H1 (cell line): Measurements from ENCODE around the gene KLHL40. TPM values are rescaled to one million over a fixed set of nuclear protein-coding genes. Genes with fewer than 3 reads are reported as not detected.

ENCODE experiments used
- CTCF ChIA-PET: fragments of 300-600 bp; sonication (Branson Sonifier 250); formaldehyde crosslinking; loops from one replicate; lab custom pipeline; 2021; ENCODE audit not compliant: partially characterized antibody; lab: Charles Lee
- POLR2A ChIA-PET: fragments of 300-600 bp; sonication (Branson Sonifier 250); formaldehyde crosslinking; loops from one replicate; lab custom pipeline; 2021; ENCODE audit warnings: inconsistent platforms; ENCODE audit not compliant: partially characterized antibody; lab: Charles Lee
- DNase-seq, 2 experiments: peaks; one replicate each; pipeline versions ENCODE4 v3.0.0 to v3.0.0-alpha.2; 2010 to 2022; ENCODE audit warnings: low spot score in 2 of 2, low read depth in 1 of 2, mixed read lengths in 1 of 2
- FAIRE-seq: peaks from 2 replicates; lab custom pipeline; 2011; peaks lifted over from hg19 to GRCh38; lab: Jason Lieb, UNC
- H2AFZ ChIP-seq: 2 replicates; pipeline ENCODE4 v1.8.1; 2012; ENCODE audit warnings: low read length, inconsistent platforms
- H2AK5ac ChIP-seq: 2 replicates; pipeline ENCODE4 v1.6.1; 2013; ENCODE audit warnings: low read depth, low read length
- H2BK120ac ChIP-seq: replicated peaks from 2 replicates; pipeline ENCODE3; 2013; ENCODE audit warnings: low read depth, low read length, inconsistent platforms
- H2BK12ac ChIP-seq: 2 replicates; pipeline ENCODE4 v1.6.1; 2013; ENCODE audit warnings: low read depth, low read length
- H2BK15ac ChIP-seq: 2 replicates; pipeline ENCODE4 v1.6.1; 2013; ENCODE audit warnings: low read length
- H2BK20ac ChIP-seq: 2 replicates; pipeline ENCODE4 v1.6.1; 2013; ENCODE audit warnings: low read length
- H2BK5ac ChIP-seq: 2 replicates; pipeline ENCODE4 v1.6.1; 2013; ENCODE audit warnings: low read depth, low read length
- H3K14ac ChIP-seq: 2 replicates; pipeline ENCODE4 v1.6.1; 2013; ENCODE audit warnings: inconsistent platforms; ENCODE audit not compliant: insufficient read length
- H3K18ac ChIP-seq: 2 replicates; pipeline ENCODE4 v1.6.1; 2013; ENCODE audit warnings: low read length; ENCODE audit errors: extremely low read depth
- H3K23ac ChIP-seq: 2 replicates; pipeline ENCODE4 v1.6.1; 2013; ENCODE audit warnings: inconsistent platforms; ENCODE audit not compliant: insufficient read length
- H3K23me2 ChIP-seq: 2 replicates; pipeline ENCODE4 v1.6.1; 2013; ENCODE audit warnings: low read depth, low read length
- H3K27ac ChIP-seq: 2 replicates; pipeline ENCODE4 v1.6.1; 2011; ENCODE audit warnings: low read depth, low read length, inconsistent platforms
- H3K27me3 ChIP-seq, 4 experiments: replicated peaks in 1 of 4; 1 replicate in 1 of 4; 2 replicates in 3 of 4; pipeline versions ENCODE4 v1.6.1 to v1.8.1; 2011 to 2013; ENCODE audit warnings: low read length in 3 of 4, mild to moderate bottlenecking in 3 of 4, inconsistent platforms in 2 of 4, mixed read lengths in 2 of 4, moderate library complexity in 1 of 4; ENCODE audit not compliant: control insufficient read depth in 3 of 4, insufficient read depth in 3 of 4; ENCODE audit errors: extremely low read depth in 1 of 4
- H3K36me3 ChIP-seq, 4 experiments: 2 replicates each; pipeline versions ENCODE4 v1.6.1 to v1.8.1; 2011 to 2013; ENCODE audit warnings: mild to moderate bottlenecking in 4 of 4, low read length in 3 of 4, moderate library complexity in 2 of 4, control low read depth in 1 of 4, inconsistent platforms in 1 of 4; ENCODE audit not compliant: insufficient read depth in 4 of 4, control insufficient read depth in 2 of 4
- H3K4ac ChIP-seq: replicated peaks from 2 replicates; pipeline ENCODE3; 2013; ENCODE audit warnings: low read length, low read depth, mixed read lengths, inconsistent platforms; ENCODE audit not compliant: insufficient read length
- H3K4me1 ChIP-seq, 4 experiments: replicated peaks in 1 of 4; 1 replicate in 1 of 4; 2 replicates in 3 of 4; pipeline versions ENCODE4 v1.6.1 to v1.8.1; 2011 to 2013; ENCODE audit warnings: low read length in 3 of 4, inconsistent platforms in 2 of 4, mixed read lengths in 1 of 4; ENCODE audit not compliant: insufficient read depth in 4 of 4, control insufficient read depth in 3 of 4
- H3K4me2 ChIP-seq, 2 experiments: 2 replicates each; pipeline versions ENCODE4 v1.6.1 to v1.8.1; 2011 to 2013; ENCODE audit warnings: low read depth in 2 of 2, low read length in 2 of 2, control low read depth in 1 of 2, inconsistent platforms in 1 of 2, mild to moderate bottlenecking in 1 of 2; ENCODE audit not compliant: insufficient read depth in 1 of 2
- H3K4me3 ChIP-seq, 4 experiments: fragments of 200-600, 300-600 bp in 1 of 4; sonication (generic), shearing (Covaris generic), sonication (Bioruptor Twin) in 1 of 4; 2 replicates each; pipeline versions ENCODE4 v1.5.1 to v1.8.1; 2011 to 2016; ENCODE audit warnings: low read length in 4 of 4, low read depth in 3 of 4, control low read depth in 2 of 4, inconsistent platforms in 2 of 4, mild to moderate bottlenecking in 2 of 4, mixed read lengths in 1 of 4, moderate library complexity in 1 of 4; ENCODE audit not compliant: insufficient read depth in 2 of 4; ENCODE audit errors: extremely low read depth in 1 of 4
- H3K56ac ChIP-seq: replicated peaks from 2 replicates; pipeline ENCODE3; 2013; ENCODE audit warnings: low read depth, mild to moderate bottlenecking, mixed read lengths, low read length, inconsistent platforms; ENCODE audit not compliant: insufficient read length
- H3K79me1 ChIP-seq: 2 replicates; pipeline ENCODE4 v1.6.1; 2013; ENCODE audit warnings: low read depth, low read length, control low read depth
- H3K79me2 ChIP-seq, 2 experiments: 2 replicates each; pipeline versions ENCODE4 v1.6.1 to v1.8.1; 2012 to 2013; ENCODE audit warnings: low read length in 2 of 2, mild to moderate bottlenecking in 2 of 2, inconsistent platforms in 1 of 2; ENCODE audit not compliant: insufficient read depth in 2 of 2, control insufficient read depth in 1 of 2
- H3K9ac ChIP-seq, 4 experiments: replicated peaks in 1 of 4; 1 replicate in 1 of 4; 2 replicates in 3 of 4; pipeline versions ENCODE4 v1.6.1 to v1.8.1; 2011 to 2013; ENCODE audit warnings: low read depth in 3 of 4, low read length in 3 of 4, control low read depth in 2 of 4, mild to moderate bottlenecking in 2 of 4, moderate library complexity in 2 of 4, inconsistent platforms in 1 of 4; ENCODE audit errors: extremely low read depth in 1 of 4
- H3K9me3 ChIP-seq, 2 experiments: 2 replicates each; pipeline versions ENCODE4 v1.6.1 to v1.8.1; 2012 to 2013; ENCODE audit warnings: mild to moderate bottlenecking in 2 of 2, moderate library complexity in 2 of 2, control low read depth in 1 of 2, inconsistent platforms in 1 of 2, low read depth in 1 of 2, low read length in 1 of 2, mixed read lengths in 1 of 2; ENCODE audit not compliant: insufficient read depth in 2 of 2
- H4K20me1 ChIP-seq, 2 experiments: replicated peaks in 1 of 2; 2 replicates each; pipeline versions ENCODE3 to v1.8.1; 2011 to 2013; ENCODE audit warnings: inconsistent platforms in 2 of 2, low read length in 2 of 2, mild to moderate bottlenecking in 1 of 2; ENCODE audit not compliant: insufficient read depth in 2 of 2, control insufficient read depth in 1 of 2
- H4K5ac ChIP-seq: 2 replicates; pipeline ENCODE4 v1.6.1; 2013; ENCODE audit warnings: low read length, low read depth, mixed read lengths, inconsistent platforms; ENCODE audit not compliant: insufficient read length
- H4K8ac ChIP-seq: 2 replicates; pipeline ENCODE4 v1.8.0; 2013; ENCODE audit warnings: mild to moderate bottlenecking, moderate library complexity, low read length, inconsistent platforms; ENCODE audit not compliant: insufficient read depth; ENCODE audit errors: extremely low read depth
- H4K91ac ChIP-seq: replicated peaks from 2 replicates; pipeline ENCODE3; 2013; ENCODE audit warnings: low read length, mixed read lengths, inconsistent platforms; ENCODE audit not compliant: insufficient read length
- BRCA1 ChIP-seq: IDR thresholded peaks from 2 replicates; pipeline ENCODE4 v1.6.1; 2012; ENCODE audit warnings: low read depth, low read length, improper control_type of control experiment
- CBX5 ChIP-seq: fragments of 300-800, 300-1000 bp; sonication (generic); IDR thresholded peaks from 2 replicates; pipeline ENCODE4 v1.7.1; 2016; ENCODE audit warnings: antibody characterized with exemption, low read length, low read depth
- EGR1 ChIP-seq: IDR thresholded peaks from 2 replicates; pipeline ENCODE4 v1.6.1; 2011; ENCODE audit warnings: low read depth, low read length, borderline replicate concordance
- RBBP5 ChIP-seq: IDR thresholded peaks from 2 replicates; pipeline ENCODE4 v1.7.1; 2012; ENCODE audit warnings: low read depth, mild to moderate bottlenecking, inconsistent platforms, low read length, moderate library complexity, borderline replicate concordance
- WGBS, 2 experiments: shearing (Covaris generic) in 1 of 2; methylation state at CpG; one replicate each; pipeline versions ENCODE4 v1.1.6 to v1.1.7; 2013 to 2015; ENCODE audit warnings: low lambda C conversion rate in 2 of 2, mixed read lengths in 2 of 2, inconsistent platforms in 1 of 2, low coverage in 1 of 2, missing lambda C conversion rate in 1 of 2; ENCODE audit not compliant: insufficient replicate concordance in 2 of 2, insufficient coverage in 1 of 2, insufficient read length in 1 of 2; ENCODE audit errors: extremely low coverage in 1 of 2, missing lambda C conversion rate in 1 of 2; 5-methylcytosine and 5-hydroxymethylcytosine counted together
- polyA plus RNA-seq, 7 experiments: library from polyadenylated mRNA; depleted of rRNA in 3 of 7; stranded (reverse) in 5 of 7; unstranded in 2 of 7; fragments of >200 nt in 5 of 7; fragments of 200-250 nt in 2 of 7; gene quantifications; 1 replicate in 5 of 7; 2 replicates in 1 of 7; 4 replicates in 1 of 7; pipeline versions ENCODE4 v1.2.1 to v1.2.3, GENCODE V29; 2011 to 2013; ENCODE audit warnings: missing spikeins in 2 of 7, mixed read lengths in 2 of 7
- total RNA-seq: library from RNA; stranded (reverse); fragmentation: NEBNext Ultra II Directional; extraction: Animal tissue kit (Norgen Biotek cat#: 25700); gene quantifications from 2 replicates; pipeline ENCODE4 v1.2.1, GENCODE V29; 2021

KLHL40 gene
- total and polyA plus RNA-seq, 2 of the 8 experiments (the other 6 are each of a cell fraction or from before 2014, with no cell fraction given) = 0.02 TPM; not detected in 1

DNA sequence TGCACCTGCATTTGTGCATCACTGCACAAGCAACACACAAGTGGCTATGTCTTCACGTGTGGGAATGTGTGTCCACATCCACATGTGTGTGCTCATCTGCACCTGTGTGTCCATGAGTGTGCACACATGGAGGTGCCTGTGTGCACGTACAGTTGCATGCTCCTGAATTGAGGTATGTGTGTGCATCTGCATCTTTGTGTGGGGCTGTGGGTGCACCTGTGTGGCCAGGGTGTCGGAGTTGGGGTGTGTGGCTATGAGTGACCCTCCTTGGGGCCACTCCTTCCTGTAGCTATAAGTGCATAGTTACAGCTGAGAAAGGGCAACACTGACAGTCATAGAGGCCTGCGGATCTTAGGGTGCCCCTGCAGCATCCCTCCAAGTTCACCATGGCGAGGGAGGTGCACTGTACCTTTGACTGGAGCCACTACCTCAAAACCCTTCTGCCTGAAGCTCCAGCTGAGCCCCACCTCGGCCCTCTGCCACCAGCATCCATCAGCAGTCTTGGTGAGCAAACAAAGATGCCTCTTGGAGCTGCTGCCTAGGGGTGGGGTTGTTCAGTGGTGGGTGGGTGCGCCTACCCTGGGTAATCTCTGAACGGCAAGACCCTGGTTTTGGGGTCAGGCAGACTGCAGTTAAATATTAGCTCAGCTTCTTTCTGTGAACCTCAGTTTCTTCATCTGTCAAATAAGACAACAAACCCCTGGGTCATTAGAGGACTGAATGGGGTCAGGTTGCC lies 22.5 kb downstream of the KLHL40 start:
- CTCF ChIA-PET = interaction anchor here (1.1 to 11.4 kb wide), 2 partner anchors 37 kb away, joined by 3 to 53 read pairs; no protein-coding TSS in a partner anchor
- no peak for FAIRE-seq
- WGBS, 2 experiments = 88% methylated on average over 8 of the region's 8 CpGs; no CpG with 5 or more reads in 1 of the 2 experiments
- TF ChIP-seq EGR1 = no peak
- TF ChIP-seq RBBP5 = no peak
- TF ChIP-seq CBX5 = no peak
- TF ChIP-seq BRCA1 = no peak

More for the DNA sequence above, 22.5 kb downstream of the KLHL40 start:
- H2AFZ ChIP-seq = no peak overlapping the region
- H3K23me2 ChIP-seq = no peaks in the 10 kb centered on the region
- POLR2A ChIA-PET = no interaction called here
- H3K4me1 ChIP-seq = no peaks in the 10 kb centered on the region; a peak in 1 of 7 replicates
- no peak overlapping the region for H2BK20ac ChIP-seq
- no peak overlapping the region for H3K9ac ChIP-seq
- no peak overlapping the region for H2AK5ac ChIP-seq
- H4K91ac ChIP-seq = no peak overlapping the region
- H3K14ac ChIP-seq = no peak overlapping the region
- no peak overlapping the region for H2BK12ac ChIP-seq
- no peaks in the 10 kb centered on the region for H3K79me1 ChIP-seq
- H3K27ac ChIP-seq = no peak overlapping the region
- no peaks in the 10 kb centered on the region for H3K36me3 ChIP-seq
- no peak overlapping the region for H2BK120ac ChIP-seq
- no peaks in the 10 kb centered on the region for H3K79me2 ChIP-seq
- H3K18ac ChIP-seq = no peak overlapping the region
- H2BK15ac ChIP-seq = no peak overlapping the region
- no peak overlapping the region for H3K56ac ChIP-seq
- no peak overlapping the region for H3K23ac ChIP-seq
- no peak overlapping the region for H4K8ac ChIP-seq
- H3K27me3 ChIP-seq = no peaks in the 10 kb centered on the region; a peak in 1 of 7 replicates
- H3K4me3 ChIP-seq = no peak overlapping the region
- H4K20me1 ChIP-seq = no peaks in the 10 kb centered on the region
- H2BK5ac ChIP-seq = no peak overlapping the region
- no peak overlapping the region for H4K5ac ChIP-seq
- no peak overlapping the region for H3K4ac ChIP-seq
- H3K9me3 ChIP-seq = no peaks in the 10 kb centered on the region
- DNase-seq = no peak
- no peak overlapping the region for H3K4me2 ChIP-seq
